ENCODE measurements around the gene METTL4. TPM values are rescaled to one million over a fixed set of nuclear protein-coding genes. Genes with fewer than 3 reads are reported as not detected.

The METTL4 gene
- total RNA-seq, 1 donor from 2014 or later = 11.5 TPM

DNA sequence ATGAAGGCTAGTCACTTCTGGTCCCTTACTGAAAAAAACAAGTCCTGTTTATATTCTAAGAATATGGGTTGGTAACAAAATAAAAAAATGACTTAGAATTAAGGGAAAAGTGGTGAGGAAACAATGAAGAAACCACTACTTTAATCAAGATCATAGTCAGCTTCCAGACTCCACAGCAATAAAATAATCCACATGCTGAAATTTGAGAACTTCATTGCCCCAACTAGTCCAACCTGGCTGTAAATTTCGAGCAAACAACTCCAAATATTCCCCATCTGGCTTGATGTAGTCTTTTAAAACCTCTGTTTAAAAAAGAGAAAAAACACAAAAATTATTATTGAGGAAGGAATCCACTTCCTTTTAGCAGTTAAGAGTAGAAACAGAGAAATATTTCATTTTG is 32.5 kb downstream of the METTL4 start:
- Histone ChIP-seq H3K36me3 (no peaks in the 10 kb centered on the region), H3K27me3 (ENCODE audit: low read depth) (no peaks in the 10 kb centered on the region), H3K27ac (no peak overlapping the region), H3K9me3 (no peaks in the 10 kb centered on the region), H3K4me3 (no peak overlapping the region), H3K4me1 (no peaks in the 10 kb centered on the region)
- intact Hi-C loops (cut with DNase I) = no loop called here
- ATAC-seq = no peak
- no peak for DNase-seq
- TF ChIP-seq, protein P1, sequence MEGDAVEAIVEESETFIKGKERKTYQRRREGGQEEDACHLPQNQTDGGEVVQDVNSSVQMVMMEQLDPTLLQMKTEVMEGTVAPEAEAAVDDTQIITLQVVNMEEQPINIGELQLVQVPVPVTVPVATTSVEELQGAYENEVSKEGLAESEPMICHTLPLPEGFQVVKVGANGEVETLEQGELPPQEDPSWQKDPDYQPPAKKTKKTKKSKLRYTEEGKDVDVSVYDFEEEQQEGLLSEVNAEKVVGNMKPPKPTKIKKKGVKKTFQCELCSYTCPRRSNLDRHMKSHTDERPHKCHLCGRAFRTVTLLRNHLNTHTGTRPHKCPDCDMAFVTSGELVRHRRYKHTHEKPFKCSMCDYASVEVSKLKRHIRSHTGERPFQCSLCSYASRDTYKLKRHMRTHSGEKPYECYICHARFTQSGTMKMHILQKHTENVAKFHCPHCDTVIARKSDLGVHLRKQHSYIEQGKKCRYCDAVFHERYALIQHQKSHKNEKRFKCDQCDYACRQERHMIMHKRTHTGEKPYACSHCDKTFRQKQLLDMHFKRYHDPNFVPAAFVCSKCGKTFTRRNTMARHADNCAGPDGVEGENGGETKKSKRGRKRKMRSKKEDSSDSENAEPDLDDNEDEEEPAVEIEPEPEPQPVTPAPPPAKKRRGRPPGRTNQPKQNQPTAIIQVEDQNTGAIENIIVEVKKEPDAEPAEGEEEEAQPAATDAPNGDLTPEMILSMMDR (IDR thresholded peaks at IDR 0.05) = no peak

DNA sequence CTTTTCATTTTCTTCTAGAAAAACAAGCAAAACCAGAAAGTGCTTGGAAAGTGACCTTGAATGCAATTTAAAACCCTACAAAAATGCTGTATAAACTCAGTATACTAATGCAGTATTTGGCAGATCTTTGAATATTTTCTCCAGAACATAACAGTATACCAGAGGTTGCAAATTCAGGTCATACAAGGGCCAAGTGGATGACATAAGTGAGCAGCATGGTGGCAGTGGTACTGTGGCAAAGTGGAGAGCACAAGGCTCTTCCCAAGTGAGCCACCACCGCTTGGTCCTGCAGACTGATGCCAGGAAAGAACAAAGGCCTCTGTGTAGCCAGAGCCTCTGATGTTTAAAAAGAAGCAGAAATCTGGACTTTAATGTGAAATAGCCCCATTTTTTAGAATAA is 33.1 kb downstream of the METTL4 start:
- Histone ChIP-seq H3K27ac (no peak overlapping the region), H3K27me3 (ENCODE audit: low read depth) (no peaks in the 10 kb centered on the region), H3K9me3 (no peaks in the 10 kb centered on the region), H3K36me3 (no peaks in the 10 kb centered on the region), H3K4me1 (no peaks in the 10 kb centered on the region), H3K4me3 (no peak overlapping the region)
- intact Hi-C loops (cut with DNase I) = no loop called here
- DNase-seq (no peak), ATAC-seq (no peak)
- TF ChIP-seq, protein P1 (IDR thresholded peaks at IDR 0.05) = no peak

DNA sequence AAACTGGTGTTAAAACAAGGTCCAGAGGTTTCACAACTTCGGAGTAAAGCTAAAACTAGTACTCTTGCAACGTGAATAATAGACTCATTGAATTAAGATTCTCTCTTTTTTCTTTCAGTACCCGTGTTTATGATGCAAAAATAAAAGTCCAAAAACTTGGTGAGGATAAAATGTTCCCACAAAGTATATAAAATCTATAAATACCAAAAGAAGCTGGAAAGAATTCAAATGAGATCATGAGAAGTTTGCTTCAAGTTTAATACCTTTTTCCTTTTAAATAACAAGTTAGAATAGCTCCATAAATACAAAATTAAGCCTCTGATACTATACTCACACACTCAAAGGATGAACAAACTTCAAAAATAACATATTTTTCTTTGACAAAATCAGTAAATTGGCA is 34.0 kb downstream of the METTL4 start:
- Histone ChIP-seq H3K9me3 (no peaks in the 10 kb centered on the region), H3K27me3 (ENCODE audit: low read depth) (no peaks in the 10 kb centered on the region), H3K36me3 (no peaks in the 10 kb centered on the region), H3K4me3 (no peak overlapping the region), H3K27ac (no peak overlapping the region), H3K4me1 (no peaks in the 10 kb centered on the region)
- intact Hi-C loops (cut with DNase I) = no loop called here
- DNase-seq (no peak), ATAC-seq (no peak)
- TF ChIP-seq, protein P1 (IDR thresholded peaks at IDR 0.05) = no peak

DNA sequence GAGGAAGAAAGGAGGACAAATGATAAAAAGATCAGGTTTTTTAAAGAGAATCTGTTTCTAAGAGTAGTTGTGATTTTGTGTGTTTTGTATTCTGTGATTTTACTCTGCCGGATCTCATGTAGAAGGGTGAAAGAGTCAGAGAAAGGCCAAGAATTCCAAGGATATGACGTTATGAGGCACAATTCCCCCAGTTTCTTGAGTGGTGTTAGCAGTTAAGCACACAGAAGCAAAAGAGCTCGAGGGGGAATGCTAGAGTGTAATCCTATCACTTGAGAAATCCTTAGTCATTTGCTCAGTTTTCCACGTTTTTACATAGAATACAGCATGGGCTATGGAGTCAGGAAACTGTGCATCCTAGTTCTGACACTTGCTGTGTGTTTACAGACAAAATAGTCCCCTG is 34.8 kb downstream of the METTL4 start:
- Histone ChIP-seq H3K27me3 (ENCODE audit: low read depth) (no peaks in the 10 kb centered on the region), H3K27ac (no peak overlapping the region), H3K4me1 (no peaks in the 10 kb centered on the region), H3K36me3 (no peaks in the 10 kb centered on the region), H3K9me3 (no peaks in the 10 kb centered on the region), H3K4me3 (no peak overlapping the region)
- TF ChIP-seq, protein P1 (IDR thresholded peaks at IDR 0.05) = no peak
- DNase-seq (no peak), ATAC-seq (peak in 1 of 2 donors; percentile 76)
- intact Hi-C loops (cut with DNase I) = no loop called here

DNA sequence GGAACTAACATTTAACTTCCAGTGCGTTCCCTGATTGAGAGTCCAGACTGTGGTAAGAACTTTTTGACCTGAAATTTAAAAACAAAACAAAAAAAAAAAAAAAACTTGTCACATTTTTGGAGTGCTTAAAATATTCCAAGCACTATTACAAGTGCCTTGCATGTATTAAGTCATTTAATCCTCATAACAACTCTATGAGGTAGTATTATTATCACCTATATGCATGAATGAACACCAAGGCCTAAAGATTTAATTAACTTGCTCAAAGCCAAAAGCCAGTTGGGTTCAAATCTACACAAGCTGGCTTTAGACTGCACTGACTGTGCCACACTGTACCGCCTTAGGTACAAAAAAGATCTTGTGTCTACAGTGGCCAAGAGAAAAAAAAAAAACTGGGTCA is 35.2 kb downstream of the METTL4 start:
- H3K27ac ChIP-seq = no peak overlapping the region
- TF ChIP-seq, protein P1 (IDR thresholded peaks at IDR 0.05) = no peak
- ATAC-seq = no peak

DNA sequence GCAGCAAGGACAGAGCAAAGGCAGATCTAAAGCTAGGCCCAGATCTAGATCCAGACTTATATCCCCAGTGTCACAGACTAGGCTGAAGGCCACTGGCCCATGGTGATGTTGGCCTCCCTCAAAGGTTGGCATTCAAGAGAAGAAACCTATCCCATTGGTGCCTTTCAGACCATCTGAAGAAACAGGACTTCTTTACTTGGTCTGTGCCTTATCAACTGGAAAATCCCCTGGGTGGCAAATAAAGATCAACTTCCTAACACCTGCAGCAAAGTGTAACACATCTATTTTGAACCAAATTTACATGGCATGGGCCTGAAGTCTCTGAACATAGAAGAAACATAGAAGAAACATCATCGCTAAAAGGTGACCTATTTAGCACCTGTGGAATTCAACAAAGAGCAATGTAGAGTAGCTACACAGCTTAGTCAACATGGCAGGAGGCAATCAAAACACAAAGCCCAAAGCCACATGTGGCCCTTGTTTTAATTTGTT is 35.8 kb downstream of the METTL4 start:
- H3K27ac ChIP-seq = no peak overlapping the region
- H3K9me3 ChIP-seq = no peaks in the 10 kb centered on the region
- TF ChIP-seq, protein P1 (IDR thresholded peaks at IDR 0.05) = no peak
- no peaks in the 10 kb centered on the region for H3K36me3 ChIP-seq
- DNase-seq = no peak
- no peak overlapping the region for H3K4me3 ChIP-seq
- ATAC-seq = no peak
- H3K27me3 ChIP-seq (ENCODE audit: low read depth) = no peaks in the 10 kb centered on the region
- intact Hi-C loops (cut with DNase I) = no loop called here
- H3K4me1 ChIP-seq = no peaks in the 10 kb centered on the region

More for the DNA sequence above, 35.2 kb downstream of the METTL4 start:
- no peak for DNase-seq
- Histone ChIP-seq H3K4me1 (no peaks in the 10 kb centered on the region), H3K4me3 (no peak overlapping the region), H3K36me3 (no peaks in the 10 kb centered on the region), H3K27me3 (ENCODE audit: low read depth) (no peaks in the 10 kb centered on the region), H3K9me3 (no peaks in the 10 kb centered on the region)
- intact Hi-C loops (cut with DNase I) = no loop called here
